ENCODE data around the gene TRIM28.

DNA sequence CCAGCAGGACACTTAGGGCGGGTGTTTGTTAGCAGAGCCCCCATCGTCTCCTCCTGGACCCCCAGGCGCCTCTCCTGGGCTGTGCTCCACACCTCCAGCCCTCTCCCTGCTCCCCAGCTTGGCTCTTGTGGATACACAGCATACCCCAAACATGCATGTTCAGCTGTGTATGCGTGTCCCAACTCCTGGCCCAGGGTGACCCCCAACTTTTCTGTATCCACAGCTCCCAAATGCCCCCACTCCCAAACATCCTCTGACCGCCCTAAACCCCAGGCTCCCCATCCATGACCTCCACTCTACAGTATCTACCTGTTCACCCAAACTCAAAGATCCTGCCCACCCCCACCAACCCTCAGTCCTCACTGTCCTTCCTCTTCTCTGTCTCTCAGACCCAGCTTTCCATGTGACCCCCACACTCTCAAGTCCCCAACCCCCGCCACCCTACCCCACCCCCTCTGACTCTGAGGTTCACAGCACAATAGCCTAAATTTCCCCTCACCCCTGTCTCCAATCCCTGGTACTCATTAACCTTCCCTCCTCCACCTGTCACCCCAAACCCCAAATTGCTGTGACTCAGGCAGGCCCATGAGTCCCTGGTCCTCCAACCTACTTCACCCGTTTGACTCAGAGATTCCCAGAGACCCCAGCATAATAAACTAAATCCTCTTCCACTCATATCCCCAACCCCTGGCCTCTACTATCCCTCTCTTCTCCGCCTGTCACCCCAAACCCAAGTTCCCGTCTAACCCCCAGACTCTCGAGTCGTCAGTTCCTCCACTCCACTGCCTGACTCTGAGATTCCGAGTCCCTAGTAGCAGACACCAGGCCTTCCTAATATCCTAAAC lies 13.6 kb downstream of the TRIM28 start:
- TF ChIP-seq, protein P1, sequence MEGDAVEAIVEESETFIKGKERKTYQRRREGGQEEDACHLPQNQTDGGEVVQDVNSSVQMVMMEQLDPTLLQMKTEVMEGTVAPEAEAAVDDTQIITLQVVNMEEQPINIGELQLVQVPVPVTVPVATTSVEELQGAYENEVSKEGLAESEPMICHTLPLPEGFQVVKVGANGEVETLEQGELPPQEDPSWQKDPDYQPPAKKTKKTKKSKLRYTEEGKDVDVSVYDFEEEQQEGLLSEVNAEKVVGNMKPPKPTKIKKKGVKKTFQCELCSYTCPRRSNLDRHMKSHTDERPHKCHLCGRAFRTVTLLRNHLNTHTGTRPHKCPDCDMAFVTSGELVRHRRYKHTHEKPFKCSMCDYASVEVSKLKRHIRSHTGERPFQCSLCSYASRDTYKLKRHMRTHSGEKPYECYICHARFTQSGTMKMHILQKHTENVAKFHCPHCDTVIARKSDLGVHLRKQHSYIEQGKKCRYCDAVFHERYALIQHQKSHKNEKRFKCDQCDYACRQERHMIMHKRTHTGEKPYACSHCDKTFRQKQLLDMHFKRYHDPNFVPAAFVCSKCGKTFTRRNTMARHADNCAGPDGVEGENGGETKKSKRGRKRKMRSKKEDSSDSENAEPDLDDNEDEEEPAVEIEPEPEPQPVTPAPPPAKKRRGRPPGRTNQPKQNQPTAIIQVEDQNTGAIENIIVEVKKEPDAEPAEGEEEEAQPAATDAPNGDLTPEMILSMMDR (IDR thresholded peaks at IDR 0.05; ENCODE audit: poor library complexity), result no peak
- TF ChIP-seq EZH2phosphoT487 (IDR thresholded peaks at IDR 0.05; ENCODE audit: low read depth, severe bottlenecking, unreplicated experiment), result no peak
- no peak for TF ChIP-seq EZH2 (IDR thresholded peaks at IDR 0.05; ENCODE audit: borderline replicate concordance)

All from hepatocyte (in vitro differentiated cells).